ENCODE data around the gene CCDC9.
"Not testable (repeated sequence)": the region's sequence is repeated elsewhere in the genome, so short reads cannot be mapped to it uniquely, and the experiment has no call there.

The CCDC9 gene

DNA sequence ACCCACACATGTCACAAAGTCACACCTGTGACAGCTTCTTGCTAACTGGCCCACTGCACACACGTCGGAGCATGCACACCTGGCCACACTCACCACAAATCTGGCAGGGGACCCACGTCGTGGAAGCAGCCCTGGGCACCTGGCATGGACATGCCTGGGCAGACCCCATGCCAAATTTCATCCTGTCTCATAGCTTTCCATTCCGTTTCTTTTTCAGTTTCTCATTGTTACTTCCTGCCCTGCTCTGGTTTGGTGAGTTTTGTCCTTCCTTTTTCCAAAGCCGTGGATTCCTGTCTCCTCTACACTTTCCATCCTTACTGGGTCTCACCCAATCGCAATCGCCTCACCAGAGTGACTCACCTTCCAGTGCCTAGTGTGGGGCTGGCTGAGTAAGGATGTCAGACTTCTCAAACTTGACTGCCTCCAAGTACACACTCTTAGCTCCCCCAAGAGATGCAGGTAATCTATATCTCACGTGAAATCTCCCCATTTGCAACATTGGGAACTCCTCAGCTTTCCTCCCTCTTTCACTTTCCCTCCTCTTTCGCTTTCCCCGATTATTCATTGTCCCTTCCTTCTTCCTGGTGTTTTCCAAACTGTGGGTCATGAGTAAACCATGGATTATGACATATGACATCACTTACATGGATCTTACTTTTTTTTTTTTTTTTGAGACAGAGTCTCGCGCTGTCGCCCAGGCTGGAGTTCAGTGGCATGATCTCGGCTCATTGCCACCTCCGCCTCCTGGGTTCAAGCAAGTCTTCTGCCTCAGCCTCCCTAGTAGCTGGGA, 23.7 kb upstream of the CCDC9 start:
- FAIRE-seq, result no peak

DNA sequence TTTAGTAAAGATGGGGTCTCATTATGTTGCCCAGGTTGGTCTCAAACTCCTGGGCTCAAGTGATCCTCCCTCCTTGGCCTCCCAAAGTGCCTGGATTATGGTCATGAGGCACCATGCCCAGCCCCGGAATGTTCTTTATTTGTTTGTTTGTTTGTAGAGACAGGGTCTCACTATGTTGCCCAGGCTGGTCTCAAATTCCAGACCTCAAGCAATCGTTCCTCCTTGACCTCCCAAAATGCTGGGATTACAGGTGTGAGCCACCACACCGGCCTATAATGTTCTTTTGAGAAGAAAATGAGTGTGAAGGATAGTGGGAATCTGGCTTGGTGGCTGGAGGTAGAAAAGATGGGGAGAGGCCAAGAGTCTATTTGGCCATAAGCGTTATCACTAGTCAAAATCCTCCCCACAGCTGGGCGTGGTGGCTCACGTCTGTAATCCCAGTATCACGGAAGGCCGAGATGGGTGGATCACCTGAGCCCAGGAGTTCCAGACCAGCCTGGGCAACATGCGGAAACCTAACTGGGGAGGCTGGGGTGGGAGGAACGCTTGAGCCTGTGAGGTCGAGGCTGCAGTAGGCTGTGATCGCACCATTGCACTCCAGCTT, 20.2 kb upstream of the CCDC9 start:
- no peak for FAIRE-seq

DNA sequence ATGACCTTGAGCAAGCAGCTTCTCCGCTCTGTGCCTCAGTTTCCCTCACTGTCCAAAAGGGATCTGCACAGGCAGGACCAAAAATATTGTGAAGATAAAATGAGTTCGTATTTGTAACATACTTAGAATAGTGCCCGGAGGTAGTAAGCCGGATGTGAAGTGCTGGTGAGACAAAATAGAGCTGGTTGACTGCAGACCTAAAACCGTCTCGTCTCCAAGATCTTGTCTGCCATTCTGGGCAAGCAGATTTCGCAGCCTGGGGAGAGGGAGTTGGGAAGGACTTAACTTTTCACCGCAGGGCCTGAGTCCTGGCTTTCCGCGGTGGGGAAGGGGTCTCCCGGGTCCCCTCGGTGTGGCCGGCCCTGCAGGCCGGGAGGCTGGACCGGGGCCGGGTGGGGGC, 17.2 kb upstream of the CCDC9 start:
- FAIRE-seq, result no peak

DNA sequence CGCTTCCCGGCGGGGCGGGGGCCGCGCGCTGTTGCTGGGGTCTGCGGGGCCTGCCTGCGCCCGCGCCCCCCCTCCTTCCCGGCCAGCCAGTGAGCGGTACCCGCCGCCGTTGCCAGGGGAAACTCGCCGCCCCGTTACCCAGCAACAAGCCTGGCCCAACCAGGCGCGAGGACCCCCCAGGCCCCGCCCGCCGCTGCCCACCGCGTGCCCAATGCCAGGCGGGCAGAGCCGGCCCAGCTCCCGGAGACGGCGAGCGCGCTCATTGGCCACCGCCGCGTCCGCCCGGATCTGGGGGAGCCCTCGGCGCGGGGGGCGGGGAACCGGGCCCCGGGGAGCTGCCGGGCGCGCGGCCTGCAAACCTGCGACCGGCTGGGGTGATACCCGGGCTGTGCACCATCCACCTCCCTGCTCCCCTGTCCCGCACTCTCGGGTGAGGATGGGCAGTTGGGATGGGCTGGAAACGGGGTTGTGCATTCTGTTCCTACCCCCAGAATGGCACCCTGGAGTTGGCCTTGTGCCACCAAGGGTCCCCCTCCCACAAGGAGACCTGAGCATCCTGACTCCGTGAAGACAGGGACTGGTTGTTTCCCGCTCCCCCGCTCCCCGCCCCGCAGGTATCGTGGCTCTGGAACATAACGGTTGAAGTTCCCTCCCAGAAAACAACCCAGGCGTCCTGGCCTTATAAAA, 16.6 kb upstream of the CCDC9 start:
- FAIRE-seq, result no peak

DNA sequence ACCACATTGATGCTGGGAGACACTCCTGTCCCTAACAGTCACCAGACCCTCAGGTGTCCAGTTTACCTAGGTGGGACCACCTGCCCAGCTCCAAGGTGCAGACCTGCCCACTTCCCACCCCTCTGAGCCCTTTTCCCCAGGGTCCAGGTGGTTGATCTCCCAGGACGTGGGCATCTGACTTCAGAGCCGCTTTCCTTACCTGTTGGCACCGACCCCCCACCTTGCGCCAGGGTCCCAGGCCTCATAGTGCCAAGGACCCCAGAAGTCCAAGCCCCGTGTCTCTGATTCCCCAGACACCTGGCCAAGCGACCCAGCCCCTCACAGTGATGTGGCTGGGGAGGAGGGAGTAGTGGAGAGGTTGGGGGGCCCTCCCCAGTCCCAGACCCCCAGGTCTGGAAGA, 15.8 kb upstream of the CCDC9 start:
- no peak for FAIRE-seq

DNA sequence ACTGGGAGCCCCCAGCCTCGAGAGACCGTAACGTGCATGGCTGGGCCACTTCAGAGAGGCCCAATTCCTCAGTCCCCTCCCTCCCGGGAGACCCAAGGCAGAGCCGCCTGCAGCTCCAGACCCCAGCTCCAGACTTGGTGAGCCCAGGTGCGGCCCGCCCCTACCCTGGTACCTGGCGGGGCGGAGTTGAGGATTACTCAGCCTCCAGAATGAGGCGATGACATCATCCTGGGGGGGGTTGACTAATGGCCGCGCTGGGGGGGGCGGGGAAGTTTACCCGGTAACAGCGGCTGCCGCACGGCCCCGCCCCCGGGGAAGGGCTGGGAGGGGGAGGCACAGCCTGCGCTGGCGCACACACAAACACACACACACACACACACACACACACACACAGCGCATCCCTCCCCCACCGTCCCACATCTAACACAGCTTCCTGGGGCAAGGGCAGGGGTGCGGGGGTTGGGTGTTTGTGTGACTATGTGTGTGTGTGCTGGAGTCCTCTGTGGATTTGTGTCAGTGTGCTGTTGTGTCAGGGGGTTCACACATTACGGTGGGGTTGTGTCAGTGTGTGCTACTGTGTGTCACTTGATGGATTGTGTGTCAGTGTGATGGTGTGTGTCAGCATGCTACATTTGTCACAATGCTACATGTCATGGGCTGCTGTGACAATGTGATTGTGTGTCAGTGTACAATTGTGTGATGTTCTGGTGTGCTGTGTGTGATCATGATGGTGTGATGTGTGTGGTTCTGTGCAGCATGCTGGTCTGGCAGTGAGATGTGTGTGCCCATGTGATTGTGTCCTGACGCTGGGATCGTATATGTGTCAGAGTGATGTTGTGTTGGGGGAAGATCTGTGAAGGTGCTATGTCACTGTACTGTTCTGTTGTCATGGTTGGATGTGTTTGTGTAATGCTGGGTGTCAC, 15.1 kb upstream of the CCDC9 start:
- no peak for FAIRE-seq

DNA sequence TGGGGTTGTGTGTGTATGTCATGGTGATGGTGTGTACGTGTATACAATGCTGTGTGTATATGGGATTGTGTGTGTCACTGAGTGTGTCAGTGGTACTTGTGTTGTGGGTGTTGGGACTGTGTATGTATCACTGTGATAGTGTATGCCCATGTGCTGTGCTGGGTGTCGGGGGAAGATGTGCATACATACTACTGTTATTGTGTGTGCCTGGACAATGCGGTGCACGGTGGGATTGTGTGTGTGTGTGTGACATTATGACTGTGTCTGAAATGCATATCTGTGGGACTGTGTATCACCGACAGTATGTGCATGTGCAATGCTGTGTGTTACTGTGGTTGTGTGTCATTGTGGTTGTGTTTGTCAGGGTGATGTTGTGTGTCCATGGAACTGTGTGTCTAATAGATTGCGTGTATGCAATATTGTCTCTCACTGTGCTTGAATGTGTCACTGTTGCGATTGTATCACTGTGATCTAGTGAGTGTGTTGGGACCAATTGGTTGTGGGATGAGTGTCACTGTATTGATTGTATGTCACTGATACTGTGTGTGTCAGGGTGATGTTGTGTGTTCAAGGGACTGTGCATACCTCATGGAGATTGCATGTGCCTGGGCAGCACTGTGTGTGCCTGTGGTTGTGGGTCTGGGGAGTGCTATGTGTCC, 14.3 kb upstream of the CCDC9 start:
- FAIRE-seq, result no peak

DNA sequence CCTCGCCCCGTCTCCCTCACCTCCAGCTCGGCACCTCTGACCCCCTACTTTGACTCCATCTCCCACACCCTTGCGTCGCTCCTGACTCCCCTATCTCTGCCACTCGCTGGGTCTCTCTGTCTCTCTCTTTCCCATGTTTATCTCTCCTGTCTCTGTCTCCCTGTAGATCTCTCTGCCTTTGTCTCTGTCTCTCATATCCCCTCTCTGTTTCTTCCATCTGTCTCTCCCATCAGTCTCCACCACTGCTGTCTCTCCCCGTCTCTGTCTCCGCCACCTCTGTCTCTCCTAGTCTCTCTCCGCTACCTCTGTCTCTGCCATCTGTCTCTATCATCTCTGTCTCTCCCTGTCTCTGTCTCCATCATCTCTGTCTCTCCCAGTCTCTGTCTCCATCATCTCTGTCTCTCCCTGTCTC, 13.0 kb upstream of the CCDC9 start:
- FAIRE-seq, result no peak

DNA sequence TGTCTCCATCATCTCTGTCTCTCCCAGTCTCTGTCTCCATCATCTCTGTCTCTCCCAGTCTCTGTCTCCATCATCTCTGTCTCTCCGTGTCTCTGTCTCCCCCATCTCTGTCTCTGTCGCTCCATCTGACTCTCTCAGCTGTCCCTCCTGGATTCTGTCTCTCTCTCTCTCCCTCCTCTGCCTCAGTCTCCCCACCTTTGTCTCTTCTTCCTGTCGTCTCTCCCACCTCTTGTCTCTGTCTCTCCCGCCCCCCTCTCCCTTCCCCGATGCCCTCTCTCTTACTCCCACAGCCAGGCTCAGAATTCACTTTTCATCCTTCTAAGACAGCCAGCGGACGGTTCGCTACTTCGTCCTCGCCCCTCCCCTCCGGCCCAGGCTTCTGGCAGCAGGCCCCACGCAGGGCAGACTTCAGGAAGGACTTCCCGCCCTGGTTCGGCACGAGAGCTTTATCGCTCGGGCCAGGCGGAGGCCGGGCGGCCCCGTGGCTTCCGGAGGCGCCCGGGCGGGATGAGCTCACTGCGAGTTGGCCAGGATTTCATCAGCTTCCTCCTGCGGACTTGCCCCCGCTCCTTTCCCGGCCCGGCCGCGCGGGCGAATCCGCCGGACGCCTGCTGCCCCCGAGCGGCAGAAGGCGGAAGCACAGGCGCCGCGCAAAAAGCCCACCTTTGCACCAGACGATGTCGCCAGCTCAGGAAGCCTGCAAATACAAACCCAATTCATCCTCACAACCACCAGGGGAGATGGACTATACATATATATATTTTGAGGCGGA, 12.4 kb upstream of the CCDC9 start:
- no peak for FAIRE-seq

DNA sequence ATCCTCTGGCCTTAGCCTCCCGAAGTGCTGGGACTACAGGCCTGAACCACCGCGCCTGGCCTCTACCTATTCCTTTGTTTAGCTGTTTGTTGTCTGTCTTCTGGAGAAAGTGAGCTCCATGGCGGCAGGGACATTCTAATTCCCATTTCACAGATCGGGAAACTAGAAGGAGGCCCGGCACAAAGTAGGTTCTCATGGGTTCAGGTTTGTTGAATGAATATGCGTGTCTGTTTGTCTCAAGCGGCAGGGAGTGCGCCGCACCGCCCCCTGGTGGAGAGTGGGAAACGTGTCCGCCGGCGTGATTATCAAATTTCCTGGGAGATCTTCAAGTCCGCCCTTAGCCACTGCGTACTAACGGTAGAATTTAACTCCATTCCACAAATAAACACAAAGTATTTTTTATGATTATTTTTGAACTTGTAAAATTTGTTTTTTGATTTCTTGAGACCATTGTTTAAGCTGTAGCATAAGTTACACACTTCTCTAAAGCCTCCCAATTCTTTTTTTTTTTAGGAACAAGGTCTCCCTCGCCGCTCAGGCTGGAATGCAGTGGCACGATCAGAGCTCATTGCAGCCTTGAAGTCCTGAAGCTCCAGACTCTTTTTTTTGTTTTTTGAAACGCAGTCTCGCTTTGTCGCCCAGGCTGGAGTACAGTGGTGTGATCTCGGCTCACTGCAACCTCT, 8.9 kb upstream of the CCDC9 start:
- no peak for FAIRE-seq

DNA sequence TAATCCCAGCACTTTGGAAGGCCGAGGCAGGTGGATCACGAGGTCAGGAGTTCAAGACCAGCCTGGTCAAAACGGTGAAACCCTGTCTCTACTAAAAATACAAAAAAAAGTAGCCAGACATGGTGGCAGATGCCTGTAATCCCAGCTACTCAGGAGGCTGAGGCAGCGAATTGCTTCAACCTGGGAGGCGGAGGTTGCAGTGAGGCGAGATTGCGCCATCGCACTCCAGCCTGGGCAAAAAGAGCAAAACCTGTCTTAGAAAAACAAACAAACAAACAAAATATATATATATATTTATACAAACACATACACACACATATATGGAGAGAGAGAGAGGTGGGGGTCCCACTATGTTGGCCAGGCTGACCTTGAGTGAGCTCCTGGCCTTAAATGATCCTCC, 3.3 kb upstream of the CCDC9 start:
- not testable (repeated sequence) for FAIRE-seq

DNA sequence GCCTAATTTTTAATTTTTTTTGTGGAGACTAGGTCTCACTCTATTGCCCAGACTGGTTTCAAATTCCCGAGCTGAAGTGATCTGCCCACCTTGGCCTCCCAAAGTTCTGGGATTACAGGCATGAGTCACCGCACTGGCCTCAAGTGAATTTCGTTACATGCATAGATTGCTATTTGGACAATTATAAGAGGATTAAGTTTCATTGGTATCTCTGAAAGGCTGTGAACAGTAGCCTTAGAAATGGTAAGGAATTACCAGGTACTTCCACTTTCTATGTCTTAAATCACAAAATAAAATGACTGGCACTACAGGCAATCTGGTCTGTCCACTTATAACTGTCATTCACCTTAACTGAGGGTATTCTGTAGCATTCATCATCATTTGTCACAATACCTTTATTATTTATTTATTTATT, 2.9 kb upstream of the CCDC9 start:
- FAIRE-seq, result no peak

DNA sequence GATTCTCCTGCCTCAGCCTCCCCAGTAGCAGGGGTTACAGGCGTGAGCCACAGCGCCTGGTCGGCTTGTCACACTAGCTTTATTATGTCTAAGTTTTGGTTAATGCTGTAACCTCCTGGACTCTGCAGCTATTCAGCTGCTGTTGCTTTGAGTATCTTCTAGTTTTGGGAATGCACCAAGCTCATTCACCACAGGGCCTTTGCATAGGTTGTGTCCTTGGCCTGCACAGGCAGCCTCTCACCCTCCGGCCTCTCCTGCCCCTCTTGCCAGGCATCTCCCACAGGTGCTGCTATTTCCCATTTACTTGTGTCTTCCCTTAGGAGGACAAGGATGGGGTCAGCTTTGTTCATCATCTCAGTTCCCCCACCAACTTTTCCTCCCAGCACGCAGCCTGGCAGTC, 2.4 kb upstream of the CCDC9 start:
- no peak for FAIRE-seq

DNA sequence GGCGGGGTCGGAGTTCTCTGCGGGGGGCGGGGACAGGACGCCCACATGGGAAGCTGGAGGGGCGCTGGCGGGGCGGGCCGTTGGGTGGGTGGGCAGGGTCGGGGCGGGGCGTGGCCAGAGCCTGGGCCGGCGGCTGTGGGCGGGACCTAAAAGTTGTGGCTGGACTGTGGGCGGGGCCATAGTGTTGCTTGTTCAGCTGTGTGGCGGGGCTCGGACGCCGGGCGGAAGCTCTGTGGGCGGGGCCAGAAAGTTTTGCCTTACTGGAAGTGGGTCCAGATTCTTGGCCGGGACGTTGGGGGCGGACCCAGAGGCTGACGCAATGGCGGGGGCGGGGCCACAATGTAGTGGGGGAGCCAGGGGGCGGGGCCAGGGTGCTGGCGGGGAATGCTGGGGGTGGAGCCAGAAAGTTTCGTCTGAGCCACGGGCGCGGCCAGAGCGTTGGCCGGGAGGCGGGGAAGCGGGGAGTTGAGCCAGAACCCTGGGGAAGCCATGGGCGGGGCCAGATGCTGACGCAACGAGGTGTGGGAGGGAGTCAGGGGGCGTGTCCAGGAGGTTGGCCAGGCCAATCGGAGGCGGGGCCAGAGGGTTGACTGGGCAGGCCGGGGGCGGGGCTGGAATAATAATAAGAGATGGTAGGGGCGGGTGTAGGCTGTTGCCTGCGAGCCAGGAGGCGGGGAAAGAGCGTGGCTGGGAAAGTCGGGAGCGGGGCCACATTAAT, 527 bp downstream of the CCDC9 start:
- peak; percentile 98 for FAIRE-seq

DNA sequence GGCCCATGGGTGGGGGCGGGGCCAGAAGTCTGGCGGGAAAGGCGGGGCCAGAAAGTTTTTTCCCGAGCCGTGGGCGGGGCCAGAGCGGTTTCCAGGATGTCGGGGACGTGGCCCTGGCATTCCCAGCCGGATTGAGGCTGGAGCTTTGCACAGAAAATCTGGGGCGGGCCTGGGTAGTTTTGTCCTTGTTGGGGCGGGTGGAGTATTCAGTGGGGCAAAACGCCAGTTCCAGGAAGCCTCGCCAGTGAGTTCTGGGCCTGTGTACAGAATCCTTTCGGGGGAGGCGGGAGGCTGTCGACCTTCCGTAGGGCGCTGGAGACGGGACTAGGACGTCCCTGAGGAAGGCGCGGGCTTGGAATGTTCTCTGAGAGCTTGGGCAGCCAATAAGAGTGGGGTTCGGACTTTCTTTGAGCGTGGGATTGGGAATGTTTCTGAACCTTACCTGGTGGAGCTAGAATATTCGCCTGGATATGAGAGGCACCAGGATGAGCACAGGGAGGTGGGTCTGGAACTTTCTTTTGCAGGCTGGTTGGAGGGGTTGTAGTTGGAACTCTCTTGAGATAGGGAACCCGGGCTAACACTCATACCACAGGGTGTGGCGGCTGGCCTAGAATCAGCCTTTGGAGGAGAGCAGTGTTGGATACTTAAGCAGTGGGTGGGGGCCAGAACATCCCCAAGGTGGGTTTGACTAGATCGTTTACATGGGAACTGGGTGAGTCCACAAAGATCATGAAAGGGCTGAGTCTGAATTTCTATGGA, 1.3 kb downstream of the CCDC9 start:
- no peak for FAIRE-seq

DNA sequence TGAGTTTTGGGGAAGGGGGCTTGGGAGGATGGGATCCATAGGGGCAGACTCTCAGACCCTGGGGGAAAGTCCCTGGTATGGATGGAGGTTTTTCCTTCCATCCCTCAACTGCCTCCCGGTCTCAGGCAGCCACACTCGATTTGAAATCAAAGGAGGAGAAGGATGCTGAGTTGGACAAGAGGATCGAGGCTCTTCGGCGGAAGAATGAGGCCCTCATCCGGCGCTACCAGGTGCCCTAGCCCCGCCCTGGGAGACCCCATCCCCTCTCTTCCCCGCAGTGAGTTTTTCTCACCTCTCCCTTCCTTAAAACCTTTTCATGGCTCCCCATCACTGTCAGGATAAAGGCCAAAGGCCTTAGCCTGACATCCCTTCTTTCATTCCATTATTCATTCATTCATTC, 2.1 kb downstream of the CCDC9 start:
- no peak for FAIRE-seq

DNA sequence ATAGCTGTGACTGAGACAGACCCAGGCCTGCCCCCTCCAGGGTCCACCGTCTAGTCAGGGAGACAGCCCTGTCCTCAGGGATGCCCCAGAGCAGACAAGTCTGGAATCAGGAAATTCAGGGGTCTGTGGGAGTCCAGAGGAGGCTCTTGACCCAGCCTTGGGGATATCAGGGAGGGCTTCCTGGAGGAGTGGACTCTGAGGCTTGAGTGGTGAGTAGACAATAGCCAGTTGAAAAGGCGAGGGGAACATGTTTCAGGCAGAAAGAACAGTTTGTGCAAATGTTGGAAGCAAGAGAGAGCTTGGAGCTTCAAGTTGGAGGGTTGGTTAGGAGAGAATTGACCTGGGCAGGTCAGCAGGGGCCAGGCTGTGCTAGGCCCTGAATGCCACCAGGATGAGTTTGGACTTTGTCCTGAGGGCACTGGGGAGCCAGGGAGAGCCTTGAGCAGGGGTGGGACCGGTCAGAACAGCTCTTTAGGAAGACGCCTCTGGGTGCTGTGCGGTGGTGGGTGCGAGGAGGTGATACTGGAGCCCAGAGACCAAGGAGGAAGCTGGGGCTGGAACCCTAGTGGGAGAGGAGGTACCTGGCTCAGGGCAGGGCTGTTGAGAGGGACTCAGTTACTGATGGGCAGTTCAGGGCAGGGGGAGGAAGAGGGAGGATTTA, 2.7 kb downstream of the CCDC9 start:
- no peak for FAIRE-seq

DNA sequence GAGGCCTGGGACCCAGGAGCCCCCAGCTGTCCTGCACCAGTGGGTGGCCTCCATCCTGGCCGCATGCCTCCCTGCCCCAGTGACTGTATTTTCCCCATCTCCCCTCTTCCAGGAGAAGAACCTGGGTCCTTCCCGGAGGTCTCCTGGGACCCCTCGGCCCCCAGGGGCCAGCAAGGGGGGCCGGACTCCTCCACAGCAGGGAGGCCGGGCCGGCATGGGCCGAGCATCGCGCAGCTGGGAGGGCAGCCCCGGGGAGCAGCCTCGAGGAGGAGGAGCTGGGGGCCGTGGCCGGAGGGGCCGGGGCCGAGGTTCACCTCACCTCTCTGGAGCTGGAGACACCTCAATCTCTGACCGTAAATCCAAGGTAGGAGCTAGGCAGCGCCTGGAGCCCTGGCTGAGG, 4.2 kb downstream of the CCDC9 start:
- no peak for FAIRE-seq
